ENCODE data around the gene PRR3.

The PRR3 gene

DNA sequence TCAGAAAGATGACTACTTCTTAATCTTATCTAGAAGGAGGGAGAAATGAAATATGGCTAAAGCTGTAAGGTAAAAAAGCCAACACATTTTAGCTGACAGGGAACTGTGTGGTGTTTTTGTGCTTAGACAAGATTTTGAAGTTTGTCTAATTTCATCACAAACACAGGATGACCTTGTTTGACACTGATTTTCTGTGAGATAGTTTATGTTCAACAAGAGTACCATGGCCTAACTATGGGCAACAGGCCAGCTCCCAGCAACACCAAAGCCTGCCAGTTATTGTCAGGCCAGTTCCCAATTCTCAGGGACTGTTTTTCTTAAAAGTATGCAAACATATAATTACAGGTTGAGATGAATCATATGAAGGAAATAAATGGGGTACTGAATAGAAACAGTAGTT is 8.7 kb downstream of the PRR3 start:
- no peak for TF ChIP-seq CTCF (IDR thresholded peaks at IDR 0.05)

DNA sequence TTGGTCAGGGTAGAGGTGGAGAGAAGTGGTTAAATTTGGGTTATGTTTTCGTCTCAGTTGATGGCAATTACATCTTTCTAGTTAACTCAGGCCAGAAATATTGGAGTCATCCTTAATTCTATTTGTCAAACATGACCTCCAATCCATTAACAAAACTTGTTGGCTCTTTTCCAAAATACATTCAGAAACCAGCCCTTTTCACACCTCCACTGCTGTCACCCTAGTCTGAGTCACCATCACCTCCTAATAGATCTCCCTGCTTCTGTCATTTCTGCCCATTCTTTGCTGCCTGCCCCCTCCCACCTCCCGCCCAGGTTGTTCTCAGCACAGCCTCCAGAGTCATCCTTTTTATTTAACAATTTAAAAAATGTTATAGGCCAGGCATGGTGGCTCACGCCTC is 11.2 kb downstream of the PRR3 start:
- TF ChIP-seq CTCF (IDR thresholded peaks at IDR 0.05) = no peak

GRCh38 chr6:30570263-30570662 is 13.2 kb downstream of the PRR3 start:
- no peak for TF ChIP-seq CTCF (IDR thresholded peaks at IDR 0.05)

DNA sequence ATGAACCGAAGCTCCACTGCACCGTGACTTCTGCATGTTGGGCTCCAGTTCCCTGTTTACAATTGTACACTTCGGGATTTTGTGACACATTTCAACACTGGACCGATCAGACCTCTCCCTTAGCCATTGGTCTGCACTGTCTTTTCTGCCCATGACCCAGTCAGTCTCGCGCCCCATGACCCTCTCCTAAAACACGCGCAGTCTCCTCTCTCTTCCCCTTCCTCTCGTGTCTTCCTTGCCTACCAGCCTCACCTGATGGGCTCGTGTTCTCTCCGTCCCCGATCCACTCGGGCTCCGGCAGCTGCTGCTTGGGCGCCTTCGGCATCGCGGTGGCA is 13.6 kb downstream of the PRR3 start:
- TF ChIP-seq CTCF (IDR thresholded peaks at IDR 0.05) = no peak

- TF ChIP-seq CTCF (IDR thresholded peaks at IDR 0.05) = no peak
Observed at GRCh38 chr6:30571075-30571761, 14.1 kb downstream of the PRR3 start, which contains the start of gene ABCF1. ABCF1 (plus strand) TSS chr6:30571442; CDS start chr6:30571488, 46 bp downstream.

- no peak for TF ChIP-seq CTCF (IDR thresholded peaks at IDR 0.05)
Observed at GRCh38 chr6:30571762-30572082, 14.6 kb downstream of the PRR3 start.

GRCh38 chr6:30572148-30572547 is 15.1 kb downstream of the PRR3 start:
- TF ChIP-seq CTCF (IDR thresholded peaks at IDR 0.05) = no peak

DNA sequence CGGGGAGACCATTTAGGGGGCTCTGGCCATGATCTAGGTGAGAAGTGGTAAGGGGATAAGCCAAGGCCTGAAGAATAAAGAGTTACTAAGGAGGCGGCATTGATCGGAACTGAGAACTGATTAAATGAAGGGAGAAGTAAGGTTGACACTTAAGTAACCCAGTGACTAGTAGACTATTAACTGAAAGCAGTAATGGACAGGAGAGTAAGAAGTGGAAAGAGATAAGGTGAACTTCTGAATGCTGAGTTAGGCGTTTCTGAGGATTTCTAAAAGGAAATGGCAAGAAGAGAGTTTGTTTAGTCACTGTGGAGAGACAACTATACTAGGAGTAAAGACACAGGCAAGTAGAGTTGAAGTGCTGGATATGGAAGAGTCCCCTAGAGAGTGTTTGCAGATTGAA is 16.0 kb downstream of the PRR3 start:
- no peak for TF ChIP-seq CTCF (IDR thresholded peaks at IDR 0.05)

Data from LNCAP (cell line).